ENCODE data around the gene EPN2.
"Not testable (repeated sequence)": the region's sequence is repeated elsewhere in the genome, so short reads cannot be mapped to it uniquely, and the experiment has no call there.

The EPN2 gene

DNA sequence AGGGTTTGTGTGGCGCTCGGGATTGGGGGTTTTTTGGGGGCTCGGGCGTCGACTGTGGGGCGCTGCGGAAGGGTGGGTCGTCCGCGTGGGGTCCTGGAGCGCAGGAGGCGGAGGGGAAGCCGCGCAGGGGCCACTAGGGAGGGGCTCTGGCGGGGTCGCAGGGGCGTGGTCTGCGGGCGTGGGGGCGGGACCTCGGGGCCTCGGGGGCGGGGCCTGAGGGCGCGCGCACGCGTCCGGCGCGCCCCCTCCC lies at the start of gene EPN2:
EPN2 (plus strand) TSS at position 228 of the 250 bp plus-strand sequence. CDS start 45,754 bp downstream, outside the sequence.
- DNase-seq: not testable (repeated sequence)

DNA sequence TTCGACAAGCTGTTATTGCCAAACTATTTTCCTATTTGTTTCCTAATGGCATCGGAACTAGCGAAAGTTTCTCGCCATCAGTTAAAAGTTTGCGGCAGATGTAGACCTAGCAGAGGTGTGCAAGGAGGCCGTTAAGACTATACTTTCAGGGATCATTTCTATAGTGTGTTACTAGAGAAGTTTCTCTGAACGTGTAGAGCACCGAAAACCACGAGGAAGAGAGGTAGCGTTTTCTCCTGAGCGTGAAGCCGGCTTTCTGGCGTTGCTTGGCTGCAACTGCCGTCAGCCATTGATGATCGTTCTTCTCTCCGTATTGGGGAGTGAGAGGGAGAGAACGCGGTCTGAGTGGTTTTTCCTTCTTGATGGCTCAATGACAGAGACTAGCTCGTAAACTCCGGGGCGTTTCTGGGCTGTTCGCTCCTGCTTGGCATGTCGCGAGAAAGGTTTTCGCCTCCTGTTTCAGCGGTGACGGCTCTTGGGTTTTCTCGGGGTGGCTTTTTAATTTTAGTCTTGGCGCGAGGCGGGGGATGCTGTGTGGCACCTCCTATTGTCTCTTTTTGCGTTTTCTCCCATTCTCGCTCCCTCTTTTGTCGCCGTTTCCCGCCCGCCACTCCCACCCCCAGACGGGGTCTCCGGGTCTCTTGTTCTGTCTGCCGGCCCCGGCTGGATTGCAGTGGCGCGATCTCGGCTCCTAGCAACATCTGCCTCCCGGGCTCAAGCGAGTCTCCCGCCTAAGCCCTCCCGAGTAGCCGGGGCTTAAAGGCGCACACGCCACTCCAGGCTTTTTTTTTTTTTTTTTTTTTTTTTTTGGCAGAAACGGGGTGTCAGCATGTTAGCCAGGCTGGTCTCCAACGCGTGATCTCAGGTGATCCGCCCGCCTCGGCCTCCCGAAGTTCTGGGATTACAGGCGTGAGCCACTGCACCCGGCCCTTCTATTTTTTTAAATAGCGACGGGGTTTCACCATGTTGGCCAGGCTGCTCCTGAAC lies 49.0 kb upstream of the EPN2 start:
- DNase-seq: not testable (repeated sequence)

DNA sequence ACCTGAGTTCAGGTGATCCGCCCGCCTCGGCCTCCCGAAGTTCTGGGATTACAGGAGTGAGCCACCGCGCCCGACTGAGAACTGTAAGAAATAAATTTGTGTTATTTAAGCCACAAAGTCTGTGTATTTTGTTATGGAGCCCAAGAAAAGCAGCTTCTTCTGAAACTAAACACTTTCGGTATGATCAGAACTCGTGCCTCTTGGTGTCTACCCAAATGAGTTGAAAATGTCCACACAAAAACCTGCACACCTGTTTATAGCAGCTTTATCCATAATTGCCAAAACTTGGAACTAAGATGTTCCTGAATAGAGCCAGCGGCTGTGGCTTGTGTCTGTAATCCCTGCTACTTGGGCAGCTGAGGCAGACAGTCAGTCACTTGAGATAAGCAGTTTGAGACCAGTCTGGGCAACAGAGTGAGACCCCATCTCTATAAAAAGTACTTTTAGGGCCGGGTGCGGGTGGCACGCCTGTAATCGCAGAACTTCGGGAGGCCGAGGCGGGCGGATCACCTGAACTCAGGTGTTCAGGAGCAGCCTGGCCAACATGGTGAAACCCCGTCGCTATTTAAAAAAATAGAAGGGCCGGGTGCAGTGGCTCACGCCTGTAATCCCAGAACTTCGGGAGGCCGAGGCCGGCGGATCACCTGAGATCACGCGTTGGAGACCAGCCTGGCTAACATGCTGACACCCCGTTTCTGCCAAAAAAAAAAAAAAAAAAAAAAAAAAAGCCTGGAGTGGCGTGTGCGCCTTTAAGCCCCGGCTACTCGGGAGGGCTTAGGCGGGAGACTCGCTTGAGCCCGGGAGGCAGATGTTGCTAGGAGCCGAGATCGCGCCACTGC lies 48.1 kb upstream of the EPN2 start:
- DNase-seq: not testable (repeated sequence)

DNA sequence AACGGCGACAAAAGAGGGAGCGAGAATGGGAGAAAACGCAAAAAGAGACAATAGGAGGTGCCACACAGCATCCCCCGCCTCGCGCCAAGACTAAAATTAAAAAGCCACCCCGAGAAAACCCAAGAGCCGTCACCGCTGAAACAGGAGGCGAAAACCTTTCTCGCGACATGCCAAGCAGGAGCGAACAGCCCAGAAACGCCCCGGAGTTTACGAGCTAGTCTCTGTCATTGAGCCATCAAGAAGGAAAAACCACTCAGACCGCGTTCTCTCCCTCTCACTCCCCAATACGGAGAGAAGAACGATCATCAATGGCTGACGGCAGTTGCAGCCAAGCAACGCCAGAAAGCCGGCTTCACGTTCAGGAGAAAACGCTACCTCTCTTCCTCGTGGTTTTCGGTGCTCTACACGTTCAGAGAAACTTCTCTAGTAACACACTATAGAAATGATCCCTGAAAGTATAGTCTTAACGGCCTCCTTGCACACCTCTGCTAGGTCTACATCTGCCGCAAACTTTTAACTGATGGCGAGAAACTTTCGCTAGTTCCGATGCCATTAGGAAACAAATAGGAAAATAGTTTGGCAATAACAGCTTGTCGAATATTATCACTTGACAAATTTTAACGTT lies 47.3 kb upstream of the EPN2 start:
- DNase-seq: not testable (repeated sequence)

DNA sequence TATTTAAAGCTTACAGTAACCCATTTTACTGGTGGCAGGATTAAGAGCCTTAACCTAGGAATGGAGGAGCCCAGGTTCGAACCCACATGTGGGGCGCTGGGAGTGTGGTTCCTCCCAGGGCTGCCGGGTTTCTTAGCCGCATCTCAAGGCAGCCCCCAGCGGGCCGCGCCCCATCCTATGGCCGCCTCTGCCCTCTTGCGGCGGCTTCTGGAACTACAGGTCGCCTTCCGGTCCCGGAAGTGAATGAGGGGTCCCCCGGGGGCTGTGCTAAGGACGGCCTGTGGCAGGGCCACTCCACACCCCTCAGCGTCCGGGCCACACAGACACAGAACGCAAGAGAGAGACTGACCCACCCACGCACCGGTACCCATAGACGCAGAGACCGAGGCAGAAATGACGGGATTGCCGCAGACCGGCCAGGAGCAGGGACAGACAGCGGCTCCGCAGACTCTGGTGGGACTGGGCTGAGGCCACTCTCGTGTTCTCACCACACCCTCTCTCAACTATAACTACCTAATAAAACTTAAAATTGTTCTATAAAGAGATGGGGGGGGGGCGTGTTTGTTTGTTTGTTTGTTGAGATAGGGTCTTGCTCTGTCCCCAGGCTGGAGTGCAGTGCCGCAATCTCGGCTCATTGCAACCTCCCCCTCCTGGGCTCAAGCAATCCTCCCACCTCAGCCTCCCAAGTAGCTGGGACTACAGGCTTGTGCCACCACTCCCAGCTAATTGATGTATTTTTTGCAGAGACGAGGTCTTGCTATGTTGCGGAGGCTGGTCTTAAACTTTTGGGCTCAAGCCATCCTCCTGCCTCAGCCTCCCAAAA lies 40.6 kb upstream of the EPN2 start:
- not testable (repeated sequence) for DNase-seq

DNA sequence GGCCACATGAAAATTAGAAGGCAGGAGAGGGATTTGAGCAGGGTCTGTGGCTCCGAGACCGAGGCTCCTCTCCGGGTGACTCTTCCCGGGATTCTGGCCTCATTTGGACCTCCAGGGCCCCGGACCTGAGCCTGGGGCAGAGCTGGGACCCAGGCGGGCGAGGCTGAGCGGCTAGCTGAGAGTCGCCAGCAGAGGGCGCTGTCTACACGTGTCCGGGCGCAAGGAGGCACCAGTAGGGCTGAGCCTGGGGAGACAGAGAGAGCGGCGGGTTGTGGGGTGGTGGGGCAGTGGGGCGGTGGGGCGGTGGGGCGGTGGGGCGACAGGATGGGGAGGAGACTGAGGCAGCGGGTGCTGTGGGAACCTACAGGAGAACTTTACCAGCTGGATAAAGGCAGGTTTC lies 34.7 kb upstream of the EPN2 start:
- not testable (repeated sequence) for DNase-seq

DNA sequence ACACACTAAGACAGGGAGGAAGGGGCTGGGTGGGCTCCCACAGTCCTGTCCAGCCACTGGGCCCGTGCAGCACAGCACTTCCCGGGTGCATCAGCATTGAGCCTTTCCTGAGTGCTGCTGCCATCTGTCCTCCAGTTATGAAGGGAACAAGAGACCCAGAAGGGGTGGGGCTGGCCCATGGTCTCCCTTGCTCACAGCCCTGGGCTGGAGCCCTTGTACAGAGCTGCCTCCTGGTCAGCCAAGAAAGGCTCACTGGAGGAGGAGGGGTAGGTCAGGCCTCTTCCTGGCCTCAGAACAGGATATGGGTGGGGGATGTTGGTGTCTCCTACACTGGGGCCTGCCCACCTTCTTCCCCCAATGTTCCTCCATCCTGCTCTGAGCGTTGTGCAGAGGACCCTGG lies 33.7 kb upstream of the EPN2 start:
- DNase-seq: not testable (repeated sequence)

DNA sequence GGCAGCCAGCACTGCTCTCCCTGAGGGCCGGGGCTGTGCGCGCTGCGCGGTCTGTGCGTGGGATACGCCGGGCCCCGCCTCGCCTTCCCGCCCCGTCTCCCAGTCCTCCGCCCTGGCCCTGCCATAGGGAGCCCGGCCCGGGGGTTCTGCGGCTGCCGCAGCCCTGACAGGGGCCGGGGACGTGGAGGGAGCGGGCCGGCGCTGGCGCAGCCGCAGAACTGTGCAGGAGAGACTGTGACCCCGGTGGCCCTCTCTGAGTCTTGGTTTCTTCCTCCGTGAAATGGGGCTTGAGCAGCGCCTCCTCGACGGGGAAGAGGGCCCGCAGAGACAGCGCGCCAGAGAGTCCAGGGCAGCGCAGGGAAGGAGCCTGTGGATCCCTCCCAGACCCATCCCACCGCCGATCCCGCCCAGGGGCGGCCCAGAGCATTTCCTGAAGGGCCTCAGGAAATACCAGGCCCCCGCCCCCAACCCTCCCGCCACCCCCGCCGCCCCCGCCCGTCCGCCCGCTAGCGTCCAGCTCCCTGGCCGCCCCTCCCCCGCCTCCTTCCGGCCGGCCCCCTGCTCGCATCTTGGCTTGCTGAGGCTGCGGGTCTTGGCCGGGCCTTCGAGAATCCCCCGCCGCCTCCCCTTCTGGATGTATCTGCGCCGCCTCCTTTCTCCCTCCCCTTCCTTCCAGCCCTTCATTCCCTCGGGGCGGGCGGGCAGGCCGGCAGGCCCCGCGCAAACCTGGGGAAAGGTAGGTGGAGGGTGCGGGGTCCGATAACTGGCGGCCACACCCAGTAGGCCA lies 21.9 kb upstream of the EPN2 start:
- DNase-seq: not testable (repeated sequence)

DNA sequence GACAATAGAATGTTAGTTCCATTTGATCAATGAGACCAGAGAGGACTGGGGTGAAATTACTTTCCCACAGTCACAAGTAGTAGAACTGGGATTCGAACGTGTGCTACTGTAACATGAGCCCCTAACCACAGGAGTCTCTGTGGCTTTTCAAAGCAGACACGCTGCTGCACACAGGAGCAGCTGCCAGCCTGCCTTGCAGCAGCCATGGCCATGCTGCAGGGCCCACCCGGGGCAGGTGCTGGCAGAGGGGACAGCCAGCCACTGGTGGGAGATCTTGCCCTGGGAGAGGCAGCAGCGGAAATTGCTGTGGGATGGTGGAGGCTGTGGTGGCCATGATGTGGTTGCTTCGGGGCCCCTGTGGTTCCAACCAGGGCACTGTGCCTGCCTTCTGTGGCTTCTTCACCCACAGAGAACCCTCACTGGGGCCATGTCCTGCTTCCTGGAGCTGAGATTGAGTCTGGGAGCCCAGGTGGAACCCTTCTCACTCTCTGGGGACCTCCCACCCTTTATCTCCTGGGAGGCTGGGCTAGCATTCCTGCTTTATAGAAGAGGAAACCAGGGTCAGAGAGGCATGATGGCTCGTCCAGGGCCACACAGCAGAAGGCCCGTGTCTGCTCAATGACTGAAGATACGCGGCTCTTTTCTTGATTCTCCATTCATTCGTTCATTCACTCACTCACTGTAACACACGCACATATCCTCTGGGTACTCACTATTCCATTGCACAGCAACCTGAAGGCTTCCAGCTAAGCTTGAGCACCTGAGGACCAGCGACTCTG lies 20.8 kb upstream of the EPN2 start:
- DNase-seq: not testable (repeated sequence)

DNA sequence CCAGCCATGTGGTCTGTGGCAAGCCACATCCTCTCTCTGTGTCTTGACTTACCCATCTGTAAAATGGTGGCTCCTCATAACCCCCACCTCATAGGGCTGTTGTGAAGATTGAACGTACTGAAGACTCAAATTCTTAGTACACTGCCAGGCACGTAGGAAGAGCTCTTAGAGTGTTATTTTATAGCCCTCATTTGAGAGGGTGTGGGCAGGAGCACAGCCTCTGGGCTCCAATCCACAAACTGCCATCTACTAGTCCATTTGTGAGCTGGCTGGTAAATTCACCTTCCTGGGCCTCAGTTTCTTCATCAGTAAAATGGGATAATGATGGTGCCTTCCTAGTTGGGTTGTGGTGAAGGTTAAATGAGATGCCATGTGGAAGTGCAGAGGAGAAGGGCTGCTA lies 18.3 kb upstream of the EPN2 start:
- not testable (repeated sequence) for DNase-seq

DNA sequence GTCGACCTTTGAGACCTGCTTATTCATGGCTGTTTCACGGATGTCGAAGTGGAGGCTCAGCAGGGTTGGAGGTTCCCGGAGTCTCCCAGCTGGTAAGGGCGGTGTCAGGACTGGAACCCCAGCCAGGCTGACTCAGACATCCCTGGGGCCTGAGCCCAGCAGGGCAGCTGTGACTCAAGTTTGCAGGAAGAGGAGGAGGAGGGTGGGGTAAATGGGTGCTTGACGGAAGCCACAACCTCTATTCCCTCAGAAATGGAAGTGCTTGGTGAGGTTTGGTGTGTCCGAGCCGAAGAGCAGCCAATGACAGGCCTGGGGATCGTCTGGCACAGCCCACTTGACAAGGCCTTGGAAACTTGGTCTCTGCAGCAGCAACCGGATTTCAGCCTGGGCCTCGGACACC lies 17.8 kb upstream of the EPN2 start:
- DNase-seq: not testable (repeated sequence)

DNA sequence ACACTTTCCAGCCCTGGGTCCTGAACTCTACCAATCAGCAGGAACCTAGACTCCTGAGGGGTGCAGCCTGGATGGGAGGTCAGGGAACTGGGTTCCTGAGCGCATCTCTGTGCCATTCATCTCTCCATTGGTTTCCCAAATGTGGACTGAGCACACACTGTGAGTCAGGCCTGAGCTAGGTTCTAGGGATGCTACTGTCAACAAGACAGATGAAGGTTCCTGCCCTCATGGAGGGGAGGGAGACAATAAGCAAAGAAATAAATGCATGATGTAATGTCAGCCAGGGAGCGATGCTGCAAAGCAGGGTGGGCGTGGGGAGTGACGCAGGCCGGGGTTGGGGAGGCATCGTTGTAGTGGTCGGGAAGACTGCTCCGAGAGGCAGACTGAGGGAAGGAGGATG lies 17.0 kb upstream of the EPN2 start:
- not testable (repeated sequence) for DNase-seq

DNA sequence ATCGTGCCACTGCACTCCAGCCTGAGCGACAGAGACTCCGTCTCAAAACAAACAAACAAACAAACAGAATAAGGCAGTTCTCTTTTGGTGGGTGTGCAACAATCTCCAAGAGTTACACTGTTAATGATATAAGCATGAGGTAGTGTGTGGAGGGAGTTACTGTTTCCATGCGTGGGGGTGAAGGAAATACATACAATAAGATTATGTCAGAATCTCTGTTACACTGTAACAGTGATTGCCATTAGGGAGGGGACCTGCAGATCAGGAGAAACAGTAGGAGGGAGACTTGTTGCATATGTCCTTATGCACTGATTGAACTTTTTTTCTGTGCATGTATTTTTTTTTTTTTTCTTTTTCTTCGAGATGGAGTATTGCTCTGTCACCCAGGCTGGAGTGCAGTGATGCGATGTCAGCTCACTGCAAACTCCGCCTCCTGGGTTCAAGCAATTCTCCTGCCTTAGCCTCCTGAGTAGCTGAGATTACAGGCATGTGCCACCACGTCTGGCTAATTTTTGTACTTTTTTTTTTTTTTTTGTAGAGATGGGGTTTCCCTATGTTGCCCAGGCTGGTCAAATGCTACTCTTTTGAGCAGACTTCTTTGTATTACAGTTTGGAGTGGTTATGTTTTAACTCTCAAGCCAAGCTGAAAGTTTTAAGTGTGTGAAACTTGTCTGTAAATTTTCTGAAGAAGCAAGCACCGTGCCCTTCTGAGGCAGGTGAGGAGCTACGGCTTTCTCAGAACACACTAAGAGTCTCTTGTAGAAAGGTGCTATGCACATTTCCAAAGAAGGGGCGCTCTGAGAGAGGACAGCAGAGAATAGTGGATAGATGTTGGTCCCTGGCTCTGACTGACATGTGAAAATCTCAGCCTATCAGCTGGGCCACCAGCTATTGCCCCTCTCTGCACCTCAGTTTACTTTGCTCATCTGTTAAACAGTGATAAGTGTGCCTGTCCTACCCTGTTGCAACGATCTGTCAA lies 10.3 kb upstream of the EPN2 start:
- DNase-seq: not testable (repeated sequence)

DNA sequence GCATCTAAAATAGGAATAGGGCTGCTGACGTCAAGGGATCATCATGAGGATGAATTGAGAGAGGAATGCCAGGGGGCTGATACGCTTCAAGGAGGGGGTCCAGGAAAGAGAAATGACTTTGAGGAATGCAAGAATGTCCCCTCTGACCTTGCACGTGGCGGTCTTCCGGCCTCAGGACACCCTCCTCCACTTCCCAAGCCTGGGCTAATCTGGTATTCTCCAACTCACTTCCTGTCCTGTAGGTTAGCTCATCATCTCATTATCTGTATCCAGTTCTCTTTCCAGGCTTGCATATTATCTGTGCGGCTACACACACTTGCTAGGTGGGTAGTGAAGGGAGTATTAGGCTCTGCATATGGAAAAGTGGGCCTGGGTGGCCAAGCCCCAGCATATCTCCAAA lies 2.5 kb upstream of the EPN2 start:
- not testable (repeated sequence) for DNase-seq

DNA sequence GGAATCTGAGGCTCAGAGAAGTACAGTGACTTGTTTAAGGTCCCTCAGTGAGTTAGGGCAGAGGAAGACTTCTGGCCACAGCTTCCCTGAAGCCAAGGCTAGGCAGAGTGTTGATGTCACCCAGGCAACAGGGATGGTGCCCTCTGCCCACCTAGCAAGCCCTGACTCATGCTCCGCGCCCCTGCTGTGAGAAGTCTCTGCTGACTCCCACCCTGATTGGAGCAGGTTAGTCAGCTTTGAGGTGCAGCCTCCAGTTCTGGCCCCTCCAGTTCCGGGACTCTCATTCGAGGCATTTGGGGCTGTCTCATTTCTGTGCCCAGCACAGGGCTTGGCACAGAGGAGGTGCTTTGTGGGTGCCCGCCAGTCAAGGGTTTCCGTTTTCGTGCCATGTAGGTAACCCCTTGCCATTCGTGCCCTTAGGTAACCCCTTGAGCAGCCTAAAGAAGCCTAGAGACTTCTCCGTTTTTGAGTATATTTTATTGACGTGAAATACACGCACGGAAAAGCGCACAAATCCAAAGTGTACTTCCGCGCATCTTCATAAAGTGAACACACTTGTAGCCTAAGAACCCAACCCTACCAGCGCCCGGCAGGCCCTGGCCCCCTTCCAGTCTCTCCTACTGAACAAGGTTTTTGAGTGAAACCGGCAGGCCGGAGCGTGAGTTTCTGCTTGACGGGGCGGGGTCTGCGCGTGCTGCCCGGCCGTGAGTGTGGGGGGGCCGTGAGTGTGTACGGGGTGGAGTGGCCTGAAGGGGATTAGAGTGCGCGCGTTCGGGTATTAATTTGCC lies 621 bp upstream of the EPN2 start:
- not testable (repeated sequence) for DNase-seq

DNA sequence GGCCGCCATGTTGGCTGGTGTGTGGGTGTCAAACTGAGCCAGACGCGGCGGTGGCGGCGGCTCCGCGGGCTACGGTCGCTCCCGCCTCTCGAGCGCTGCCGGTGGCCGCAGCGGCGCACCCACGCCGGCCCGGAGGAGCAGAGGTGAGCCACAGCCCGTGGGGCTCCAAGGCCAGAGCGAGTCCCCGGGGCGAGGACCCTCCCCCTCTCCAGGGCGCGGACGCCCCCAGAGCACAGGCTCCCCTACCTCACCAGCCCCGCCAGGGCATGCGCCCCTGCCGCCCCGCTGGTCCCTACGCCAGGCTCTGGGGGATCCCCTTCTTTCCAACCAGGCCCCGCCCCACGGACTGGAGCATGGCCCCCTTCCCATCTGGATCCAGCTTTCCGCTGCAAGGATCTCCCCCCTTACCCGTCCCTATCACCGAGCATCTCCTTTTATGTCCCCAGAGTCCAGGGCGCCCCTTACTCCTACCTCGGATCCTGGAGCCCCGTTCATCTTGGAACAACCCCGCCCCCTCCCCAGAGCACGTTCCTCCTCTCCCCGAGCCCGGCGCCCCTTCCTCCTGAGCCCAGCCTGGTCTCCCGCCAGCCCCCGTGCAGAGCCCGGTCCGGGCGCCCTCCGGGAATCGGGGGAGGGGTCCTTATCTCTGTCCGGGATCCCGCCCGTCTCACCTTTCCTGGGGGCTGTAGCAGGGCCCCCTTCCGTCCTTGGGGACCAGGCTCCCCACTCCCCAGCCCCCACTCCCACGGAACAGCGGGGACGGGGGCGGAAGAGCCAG lies 412 bp downstream of the EPN2 start:
- no peak for DNase-seq

DNA sequence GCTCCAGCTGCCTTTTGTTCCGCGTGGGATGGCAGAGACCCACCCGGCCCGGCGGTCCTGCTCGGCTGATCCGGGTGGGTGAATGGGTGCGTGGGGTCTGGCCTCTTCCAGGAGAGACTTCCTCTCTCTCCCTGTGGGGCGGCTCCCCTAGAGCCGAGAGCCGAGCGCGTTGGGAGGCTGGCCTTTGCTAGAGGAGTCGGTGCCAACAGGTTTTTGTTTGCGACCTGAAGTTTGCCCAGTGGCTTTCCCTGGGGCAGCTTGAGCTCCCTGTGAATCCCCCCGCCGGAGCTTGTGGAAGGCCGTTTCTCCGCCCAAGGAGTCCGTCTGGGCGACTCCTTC lies 970 bp downstream of the EPN2 start:
- peak; percentile 42 for DNase-seq

DNA sequence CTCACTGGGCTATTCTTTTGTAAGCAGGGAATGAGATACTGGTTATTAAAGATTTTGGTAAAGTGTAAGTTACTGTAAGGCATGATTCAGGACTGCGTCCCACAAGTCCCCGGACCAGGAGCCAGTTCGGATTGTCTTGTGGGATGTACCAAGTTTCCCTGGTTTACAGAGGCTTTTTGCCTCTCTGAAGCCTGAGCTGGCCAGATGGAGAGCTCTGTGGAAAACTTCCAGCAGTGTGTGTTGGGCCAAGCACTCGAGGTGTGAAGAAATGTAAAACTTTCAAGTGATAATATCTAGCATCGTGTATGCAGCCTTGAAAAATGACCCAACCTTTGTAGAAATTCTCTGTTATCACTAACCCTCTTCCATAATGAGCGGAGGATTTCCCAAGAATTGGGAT lies 2.4 kb downstream of the EPN2 start:
- DNase-seq: no peak
